GM19397 (cell line): ENCODE measurements around the gene ATP2A2.
A peak's percentile ranks its signal among the peaks of the same experiment; 100 is the strongest.
"Not testable (repeated sequence)": the region's sequence is repeated elsewhere in the genome, so short reads cannot be mapped to it uniquely, and the experiment has no call there.

Source experiments
- ATAC-seq: cut with Tn5 transposase; IDR thresholded peaks from one replicate; pipeline ENCODE4 v1.9.1; 2021; ENCODE audit warnings: mild to moderate bottlenecking, moderate library complexity; ENCODE audit not compliant: unreplicated experiment

Gene ATP2A2

DNA sequence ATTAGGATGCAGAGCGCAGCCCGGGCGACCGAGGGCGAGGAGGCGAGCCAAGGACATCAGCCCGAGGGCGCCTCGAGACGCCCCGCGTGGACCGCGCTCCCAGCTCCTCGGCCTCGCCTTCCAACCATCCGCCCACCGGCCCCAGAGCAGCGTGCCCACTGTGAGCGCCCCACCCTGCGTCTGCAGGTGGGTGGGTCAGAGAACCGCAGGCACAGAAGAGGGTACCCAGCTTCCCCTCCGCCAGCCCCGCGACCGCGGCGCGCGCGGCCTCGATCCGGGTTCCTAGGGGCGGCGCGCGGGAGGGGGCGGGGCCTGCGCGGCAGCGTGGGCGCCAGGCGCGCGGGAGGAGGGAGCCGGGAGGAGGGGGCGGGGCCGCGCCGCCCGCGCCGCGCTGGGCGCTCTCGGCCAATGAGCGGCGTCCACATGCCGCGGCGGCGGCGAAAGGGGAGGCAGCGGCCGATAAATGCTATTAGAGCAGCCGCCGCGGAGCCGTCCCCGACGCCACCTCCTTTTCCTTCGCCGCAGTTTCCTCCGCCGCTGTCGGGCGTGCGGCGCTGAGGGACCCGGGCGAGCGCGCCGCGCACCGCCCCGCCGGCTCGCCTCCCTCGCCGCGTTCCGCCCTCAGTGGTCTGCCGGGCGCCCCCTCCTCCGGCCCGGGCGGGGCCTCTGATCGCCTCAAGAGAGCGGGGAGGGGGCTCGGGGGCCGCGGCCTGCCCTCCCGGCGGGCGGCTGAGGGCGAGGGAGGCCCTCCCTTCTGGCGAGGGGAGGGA lies at the start of gene ATP2A2:
ATP2A2 (plus strand) TSS at position 469 of the 770 bp plus-strand sequence. CDS start 543 bp downstream, outside the sequence.
- peak; percentile 77 for ATAC-seq

- ATAC-seq, result no peak
Measured at GRCh38 chr12:110233212-110233903, 47.7 kb upstream of the ATP2A2 start.

DNA sequence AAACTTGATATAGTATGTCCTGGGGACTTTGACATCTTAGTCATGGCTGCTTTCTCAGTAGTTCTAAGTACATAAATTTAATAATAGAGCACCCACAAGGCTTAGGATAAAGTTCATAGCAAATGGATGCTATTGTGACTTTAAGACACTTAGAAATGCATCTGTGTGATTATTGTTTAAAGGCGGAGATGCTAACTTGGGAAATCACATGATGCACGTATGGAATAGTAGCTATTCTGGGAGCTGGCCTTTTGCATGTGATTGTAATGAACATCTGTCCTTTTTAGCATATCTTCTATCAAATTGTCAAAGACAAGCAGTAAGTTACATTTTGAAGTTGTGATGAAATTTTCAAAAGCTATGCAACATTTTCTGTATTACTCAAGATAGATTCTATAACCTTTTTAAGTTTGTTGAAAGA lies 46.7 kb upstream of the ATP2A2 start:
- no peak for ATAC-seq

DNA sequence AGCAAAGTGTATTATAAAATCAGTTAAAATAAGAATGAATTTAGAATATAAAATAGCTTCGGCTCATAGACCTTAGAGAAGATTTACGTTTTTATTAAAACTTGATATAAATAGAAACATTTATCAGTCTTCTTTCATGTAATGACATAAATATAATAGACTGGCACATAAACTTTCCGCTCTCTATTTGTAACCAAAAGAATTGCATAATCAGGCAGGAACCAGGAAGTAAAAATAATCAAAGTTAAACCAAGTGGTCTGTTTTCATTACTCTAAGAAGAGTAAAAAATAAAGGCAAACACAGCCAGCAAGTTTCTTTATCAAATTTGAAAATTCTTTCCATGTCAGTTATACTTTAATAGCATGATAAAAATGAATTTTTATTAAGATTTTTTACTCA lies 46.3 kb upstream of the ATP2A2 start:
- ATAC-seq, result no peak

DNA sequence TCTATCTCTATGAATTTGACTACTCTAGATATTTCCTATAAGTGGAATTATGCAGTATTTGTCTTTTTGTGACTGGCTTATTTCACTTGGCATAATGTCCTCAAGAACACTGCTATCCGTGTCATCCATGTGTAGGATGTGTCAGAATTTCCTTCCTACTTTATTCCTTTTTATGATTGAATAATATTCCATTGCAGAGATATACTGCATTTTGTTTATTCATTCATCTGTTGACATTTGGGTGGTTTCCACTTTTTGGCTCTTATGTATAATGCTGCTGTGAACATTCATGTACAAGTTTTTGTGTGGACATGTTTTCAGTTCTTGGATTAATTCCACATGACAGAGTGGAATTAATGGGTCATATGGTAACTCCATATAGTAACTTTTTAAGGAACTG lies 45.7 kb upstream of the ATP2A2 start:
- ATAC-seq, result no peak

DNA sequence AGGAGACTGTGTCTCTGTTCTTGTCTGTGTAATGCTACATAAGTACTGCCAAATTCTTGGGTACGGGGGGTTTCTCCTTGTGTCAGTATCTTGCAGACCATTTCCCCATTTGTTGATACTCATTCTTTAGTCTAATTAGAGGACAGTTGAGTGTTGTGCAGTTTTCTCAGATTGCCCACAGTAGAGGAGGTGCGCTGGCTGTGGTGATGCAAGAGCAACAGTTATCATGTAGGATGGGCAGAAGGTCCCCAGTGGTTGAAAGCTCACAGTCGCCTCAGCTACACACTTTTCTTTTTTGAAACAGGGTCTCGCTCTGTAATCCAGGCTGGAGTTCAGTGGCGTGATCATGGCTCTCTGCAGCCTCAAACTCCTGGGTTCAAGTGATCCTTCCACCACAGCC lies 37.8 kb upstream of the ATP2A2 start:
- no peak for ATAC-seq

DNA sequence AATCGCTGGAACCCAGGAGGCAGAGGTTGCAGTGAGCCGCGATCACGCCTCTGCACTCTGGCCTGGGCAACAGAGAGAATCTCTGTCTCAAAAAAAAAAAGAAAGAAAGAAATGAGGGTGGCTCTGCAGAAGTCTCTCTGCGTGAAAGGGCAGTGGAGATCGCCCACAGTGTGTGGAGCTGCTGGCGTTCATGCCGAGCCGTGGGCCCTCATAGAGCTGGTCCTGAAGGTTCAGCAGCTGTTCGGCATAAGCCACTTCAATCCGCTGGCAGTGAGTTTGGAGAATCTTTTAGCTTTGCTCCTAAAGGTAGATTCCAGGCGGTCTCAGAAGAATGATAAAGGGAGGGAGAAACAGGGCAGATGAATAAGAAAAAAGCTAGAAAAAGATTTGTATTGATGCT lies 36.7 kb upstream of the ATP2A2 start:
- ATAC-seq, result no peak

- ATAC-seq, result no peak
Measured at GRCh38 chr12:110244829-110245228, 36.2 kb upstream of the ATP2A2 start.

- ATAC-seq, result no peak
Measured at GRCh38 chr12:110245369-110245772, 35.7 kb upstream of the ATP2A2 start.

GRCh38 chr12:110246636-110247339 lies 34.3 kb upstream of the ATP2A2 start:
- no peak for ATAC-seq

- ATAC-seq, result no peak
Measured at GRCh38 chr12:110247340-110248095, 33.5 kb upstream of the ATP2A2 start.

GRCh38 chr12:110248096-110248447 lies 33.0 kb upstream of the ATP2A2 start:
- ATAC-seq, result no peak

- ATAC-seq, result no peak
Measured at GRCh38 chr12:110249105-110249504, 31.9 kb upstream of the ATP2A2 start.

DNA sequence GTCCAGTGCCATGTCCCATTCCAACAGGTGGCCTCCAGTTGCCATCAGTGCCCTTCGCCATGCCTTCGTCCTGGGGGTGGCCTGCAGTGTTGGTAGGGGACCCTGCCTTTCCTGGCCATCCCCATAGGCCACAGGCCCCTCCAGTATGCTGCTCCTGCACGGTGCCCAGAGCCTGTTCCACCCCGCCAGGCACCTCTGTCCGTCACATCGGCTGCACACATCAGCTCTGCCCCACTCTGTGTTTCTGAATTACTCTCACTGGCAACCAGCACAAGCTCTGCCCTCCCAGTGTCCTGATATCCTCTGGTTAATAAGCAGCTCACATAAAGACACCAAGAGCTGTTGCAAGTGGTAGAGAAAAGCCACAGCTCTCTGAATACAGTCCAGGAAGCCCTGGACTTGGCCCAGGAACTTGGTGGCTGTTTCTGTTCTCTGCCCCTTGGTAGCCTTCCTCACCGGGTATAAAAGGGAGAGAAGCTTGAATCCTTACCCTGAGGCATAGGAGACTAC lies 31.3 kb upstream of the ATP2A2 start:
- no peak for ATAC-seq

DNA sequence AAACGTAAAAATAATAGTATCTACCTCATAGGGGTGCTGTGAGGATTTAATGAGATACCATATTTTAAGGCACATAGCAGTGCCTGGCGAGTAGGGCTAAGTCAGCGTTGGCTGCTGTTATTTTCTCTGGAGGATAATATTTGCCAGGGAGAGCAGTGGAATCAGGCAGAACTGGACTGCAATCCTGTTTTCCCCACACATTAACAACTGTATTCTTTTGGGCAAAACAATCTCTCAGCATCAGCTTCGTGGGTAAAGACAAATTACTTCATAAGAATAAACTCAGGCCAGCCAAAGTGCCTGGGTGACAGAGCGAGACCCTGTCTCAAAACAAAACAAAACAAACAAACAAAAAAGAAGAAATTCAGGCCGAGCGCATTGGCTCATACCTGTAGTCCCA lies 29.7 kb upstream of the ATP2A2 start:
- no peak for ATAC-seq

DNA sequence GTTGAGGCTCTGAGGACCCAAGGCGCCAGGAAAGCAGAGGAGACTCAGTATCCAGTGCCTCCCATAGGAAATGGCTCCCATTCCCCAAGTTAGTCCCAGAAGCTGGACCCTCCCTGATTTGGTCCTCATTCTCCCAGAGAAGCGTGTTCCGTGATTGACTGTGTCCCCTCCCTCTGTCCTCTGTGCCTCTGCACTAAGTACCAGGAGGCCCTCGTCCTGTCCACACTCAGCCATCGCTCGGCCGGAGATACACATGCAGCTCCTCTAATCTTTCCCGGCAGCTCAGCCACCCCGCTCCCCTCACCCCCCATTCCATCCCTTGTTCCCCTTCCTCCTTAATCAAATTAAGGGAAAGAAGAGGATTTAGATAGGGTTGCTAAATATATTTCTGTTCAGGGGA lies 28.3 kb upstream of the ATP2A2 start:
- ATAC-seq, result no peak

- no peak for ATAC-seq
Measured at GRCh38 chr12:110253176-110253575, 27.9 kb upstream of the ATP2A2 start.

DNA sequence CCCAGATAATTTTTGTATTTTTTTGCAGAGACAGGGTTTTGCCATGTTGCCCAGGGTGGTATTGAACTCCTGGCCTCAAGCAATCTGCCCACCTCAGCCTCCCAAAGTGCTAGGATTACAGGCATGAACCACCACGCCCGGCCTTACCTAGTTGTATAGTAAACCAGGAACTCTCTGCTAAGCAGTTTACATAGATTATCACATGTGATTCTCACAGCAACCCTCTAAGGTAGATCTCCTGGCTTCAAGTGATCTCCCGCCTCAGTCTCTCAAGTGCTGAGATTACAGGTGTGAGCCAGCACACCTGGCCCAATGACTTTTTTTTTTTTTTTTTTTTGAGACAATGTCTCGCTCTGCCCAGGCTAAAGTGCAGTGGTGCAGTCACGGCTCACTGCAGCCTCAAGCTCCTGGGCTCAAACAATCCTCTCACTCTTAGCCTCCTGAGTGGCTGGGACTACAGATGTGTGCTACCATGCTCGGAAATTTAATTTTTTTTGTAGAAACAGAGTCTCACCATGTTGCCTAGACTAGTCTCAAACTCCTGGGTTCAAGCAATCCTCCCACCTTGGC lies 26.0 kb upstream of the ATP2A2 start:
- no peak for ATAC-seq

DNA sequence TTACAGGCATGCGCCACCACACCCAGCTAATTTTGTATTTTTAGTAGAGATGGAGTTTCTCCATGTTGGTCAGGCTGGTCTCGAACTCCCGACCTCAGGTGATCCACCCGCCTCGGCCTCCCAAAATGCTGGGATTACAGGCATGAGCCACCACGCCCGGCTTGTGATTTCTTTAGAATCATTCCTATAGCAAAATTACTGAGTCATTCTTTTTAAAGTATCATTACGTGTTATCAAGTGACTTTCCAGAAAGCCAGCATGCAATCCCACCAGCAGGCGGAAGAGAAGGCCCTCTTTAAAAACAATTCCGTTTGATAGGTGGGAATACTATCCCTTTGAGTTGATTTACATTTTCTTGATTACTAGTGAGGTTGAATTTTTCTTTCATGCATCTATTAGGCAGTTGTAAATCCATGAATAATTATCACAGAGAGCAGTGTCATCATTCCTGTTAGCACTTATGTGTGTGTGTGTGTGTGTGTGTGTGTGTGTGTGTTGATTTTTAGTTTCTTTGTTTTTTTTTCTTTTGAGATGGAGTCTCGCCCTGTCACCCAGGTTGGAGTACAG lies 25.1 kb upstream of the ATP2A2 start:
- ATAC-seq, result not testable (repeated sequence)

- ATAC-seq, result no peak
Measured at GRCh38 chr12:110256780-110257431, 24.1 kb upstream of the ATP2A2 start.
